ENCODE results near the gene TEX101.
"Not testable (repeated sequence)": the region's sequence is repeated elsewhere in the genome, so short reads cannot be mapped to it uniquely, and the experiment has no call there.

TEX101 gene

DNA sequence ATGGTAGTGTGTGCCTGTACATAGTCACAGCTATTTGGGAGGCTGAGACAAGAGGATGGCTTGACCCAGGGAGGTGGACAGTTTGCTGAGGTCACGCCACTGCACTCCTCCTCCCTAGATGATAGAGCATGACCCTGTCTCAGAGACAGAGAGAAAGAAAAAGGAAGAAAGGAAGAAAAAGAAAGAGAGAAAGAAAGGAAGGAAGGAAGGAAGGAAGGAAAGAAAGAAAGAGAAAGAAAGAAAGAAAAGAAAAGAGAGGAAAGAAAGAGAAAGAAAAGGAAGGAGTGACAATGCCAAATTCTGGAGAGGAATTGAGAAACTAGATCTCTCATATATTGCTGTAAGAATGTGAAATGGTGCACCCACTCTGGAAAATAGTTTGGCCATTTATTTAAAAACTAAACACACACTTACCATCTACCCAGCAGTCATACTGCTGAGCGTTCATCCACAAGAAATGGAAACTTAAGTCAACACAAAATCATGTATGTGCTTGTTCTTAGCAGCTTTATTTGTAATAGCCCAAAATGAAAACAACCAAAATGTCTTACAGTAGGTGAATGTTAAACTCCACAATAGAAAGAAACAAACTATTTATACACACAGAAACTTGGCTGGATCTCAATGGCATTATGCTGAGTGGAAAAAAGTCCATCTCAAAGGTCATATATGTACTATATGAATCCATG is 7.5 kb downstream of the TEX101 start:
- no peak for FAIRE-seq

- peak; percentile 67 for FAIRE-seq
Observed at GRCh38 chr19:43422689-43423066, 8.0 kb downstream of the TEX101 start.

GRCh38 chr19:43423779-43424178 is 9.1 kb downstream of the TEX101 start:
- FAIRE-seq, result no peak

DNA sequence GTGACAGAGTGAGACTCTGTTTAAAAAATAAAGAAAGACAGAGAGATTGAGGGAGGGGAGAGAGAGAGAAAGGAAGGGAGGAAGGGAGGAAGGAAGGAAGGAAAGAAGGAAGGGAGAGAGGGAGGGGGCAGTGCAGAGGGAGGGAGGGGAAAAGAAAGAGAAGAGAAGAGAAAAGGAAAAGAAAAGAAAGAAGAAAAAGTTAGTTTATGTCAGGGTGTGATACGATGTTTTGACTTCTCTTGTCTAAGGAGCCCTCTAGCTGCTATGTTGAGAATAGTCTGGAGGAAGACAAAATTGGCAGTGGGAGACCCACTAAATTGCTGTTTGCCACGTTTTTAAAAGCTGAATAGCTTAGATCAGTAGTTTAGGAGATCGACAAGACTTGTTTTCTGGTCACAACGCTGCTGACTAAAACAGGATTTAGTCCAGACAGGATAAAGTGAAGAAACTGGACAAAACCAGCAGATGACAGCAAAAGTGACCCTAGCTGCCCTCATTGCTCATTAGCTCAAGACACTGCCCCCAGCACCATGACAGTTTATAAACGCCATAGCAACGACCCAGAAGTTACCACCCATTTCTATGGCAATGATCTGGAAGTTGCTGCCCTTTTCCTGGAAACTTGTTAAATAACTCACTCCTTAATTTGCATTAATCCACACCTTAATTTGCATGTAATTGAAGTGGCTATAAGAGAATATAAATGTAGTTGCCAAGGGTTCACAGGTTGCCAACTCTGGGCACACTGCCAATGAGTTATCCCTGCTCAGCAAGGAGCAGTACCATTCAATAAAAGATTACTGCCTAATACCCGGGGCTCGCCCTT is 11.1 kb downstream of the TEX101 start:
- peak; percentile 97 for FAIRE-seq

DNA sequence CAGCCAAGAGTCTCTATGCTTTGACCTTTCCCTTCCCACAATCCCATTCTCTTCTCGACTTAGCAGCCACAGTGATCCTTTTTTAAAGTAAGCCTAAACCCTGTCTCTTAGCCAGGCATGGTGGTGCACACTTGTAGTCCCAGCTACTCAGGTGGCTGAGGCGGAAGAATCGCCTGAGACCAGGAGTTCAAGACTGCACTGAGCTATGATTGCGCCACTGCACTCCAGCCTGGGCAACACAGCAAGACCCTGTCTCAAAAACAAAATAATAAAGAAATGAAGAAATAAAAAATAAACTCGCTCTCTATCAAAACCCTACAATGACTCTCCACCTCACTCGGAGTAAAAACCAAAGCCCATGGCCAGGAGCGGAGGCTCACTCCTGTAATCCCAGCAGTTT is 14.7 kb downstream of the TEX101 start:
- no peak for FAIRE-seq

DNA sequence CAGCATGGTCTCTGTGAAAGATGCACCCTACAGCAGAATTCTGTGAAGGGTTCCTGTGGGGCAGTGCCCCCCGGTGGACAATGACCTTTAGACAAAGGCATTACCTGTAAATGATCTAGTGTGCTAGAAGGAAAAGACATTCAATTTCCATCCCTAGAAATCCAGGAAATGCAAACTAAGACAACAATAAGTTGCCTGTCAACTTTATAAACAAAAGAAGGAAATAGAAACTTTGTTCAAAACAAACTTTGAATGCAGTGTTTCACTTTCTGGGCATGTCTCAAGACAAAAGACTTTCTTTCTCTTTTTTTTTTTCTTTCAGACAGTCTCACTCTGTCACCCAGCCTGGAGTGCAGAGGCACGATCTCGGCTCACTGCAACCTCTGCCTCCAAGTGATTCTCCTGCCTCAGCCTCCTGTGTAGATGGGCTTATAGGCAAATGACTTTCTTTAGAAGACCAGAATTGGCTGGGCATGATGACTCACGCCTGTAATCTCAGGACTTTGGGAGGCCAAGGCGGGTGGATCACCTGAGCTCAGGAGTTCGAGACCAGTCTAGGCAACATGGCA is 15.5 kb downstream of the TEX101 start:
- FAIRE-seq, result peak; percentile 88

GRCh38 chr19:43430976-43431375 is 16.3 kb downstream of the TEX101 start:
- FAIRE-seq, result no peak

DNA sequence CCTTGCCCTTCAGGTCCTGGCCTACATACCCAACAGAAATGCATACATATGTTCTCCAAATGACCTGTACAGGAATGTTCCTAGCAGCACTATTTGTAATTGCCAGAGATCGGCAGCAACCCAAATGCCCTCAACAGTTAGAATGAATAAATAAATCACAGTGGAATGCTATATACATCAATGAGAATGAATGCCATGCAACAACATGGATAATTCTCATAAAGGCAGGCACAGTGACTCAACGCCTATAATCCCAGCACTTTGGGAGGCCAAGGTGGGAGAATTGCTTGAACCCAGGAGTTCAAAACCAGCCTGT is 18.6 kb downstream of the TEX101 start:
- no peak for FAIRE-seq

DNA sequence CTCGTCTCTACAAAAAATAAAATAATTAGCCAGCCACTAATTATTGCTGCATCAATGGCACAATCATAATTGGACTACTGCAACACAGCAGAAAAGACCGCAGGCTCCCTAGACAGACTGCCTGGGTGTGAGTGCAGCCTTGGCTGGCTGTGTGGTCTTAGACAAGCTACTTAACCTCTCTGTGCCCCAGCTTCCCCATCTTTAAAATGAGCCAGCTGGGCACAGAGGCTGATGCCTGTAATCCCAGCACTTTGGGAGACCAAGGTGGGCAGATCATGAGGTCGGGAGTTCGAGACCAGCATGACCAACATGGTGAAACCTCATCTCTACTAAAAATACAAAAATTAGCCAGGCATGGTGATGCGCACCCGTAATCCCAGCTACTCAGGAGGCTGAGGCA is 19.0 kb downstream of the TEX101 start:
- FAIRE-seq, result no peak

- no peak for FAIRE-seq
Observed at GRCh38 chr19:43435775-43436174, 21.1 kb downstream of the TEX101 start.

GRCh38 chr19:43437284-43437683 is 22.6 kb downstream of the TEX101 start:
- not testable (repeated sequence) for FAIRE-seq

- FAIRE-seq, result no peak
Observed at GRCh38 chr19:43437712-43438111, 23.0 kb downstream of the TEX101 start.

DNA sequence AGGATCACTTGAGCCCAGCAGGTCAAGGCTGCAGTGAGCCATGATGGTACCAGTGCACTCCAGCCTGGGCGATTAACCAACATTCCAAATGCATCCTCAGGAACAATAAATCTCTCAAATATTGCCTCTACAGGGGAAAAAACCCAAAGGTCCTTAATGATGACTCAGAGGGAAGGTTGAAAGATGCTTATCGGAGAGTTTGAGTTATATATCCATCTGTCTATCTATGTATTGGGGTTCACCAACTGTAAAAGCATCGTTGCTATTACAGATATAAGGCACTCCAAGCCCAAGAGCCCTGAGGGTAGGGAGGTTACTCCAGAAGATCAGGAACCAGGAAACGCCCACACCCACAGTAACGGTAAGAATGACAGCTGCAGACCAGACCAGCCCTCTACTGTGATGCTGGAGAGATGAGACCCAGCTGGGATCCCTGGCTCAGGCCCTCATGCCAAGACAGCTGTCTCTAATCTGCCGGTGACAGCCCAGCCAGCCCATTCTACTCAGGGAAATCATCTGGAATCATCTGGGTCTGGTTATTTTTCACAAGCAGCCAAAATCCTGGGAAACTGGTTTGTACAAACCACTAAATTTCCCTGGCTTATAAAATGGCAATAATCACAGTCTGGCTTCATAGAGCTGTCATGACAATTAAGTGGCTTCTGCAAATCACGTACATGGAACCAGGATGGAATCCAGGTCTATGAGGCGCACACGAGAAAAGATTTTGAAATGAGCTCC is 23.8 kb downstream of the TEX101 start:
- no peak for FAIRE-seq

DNA sequence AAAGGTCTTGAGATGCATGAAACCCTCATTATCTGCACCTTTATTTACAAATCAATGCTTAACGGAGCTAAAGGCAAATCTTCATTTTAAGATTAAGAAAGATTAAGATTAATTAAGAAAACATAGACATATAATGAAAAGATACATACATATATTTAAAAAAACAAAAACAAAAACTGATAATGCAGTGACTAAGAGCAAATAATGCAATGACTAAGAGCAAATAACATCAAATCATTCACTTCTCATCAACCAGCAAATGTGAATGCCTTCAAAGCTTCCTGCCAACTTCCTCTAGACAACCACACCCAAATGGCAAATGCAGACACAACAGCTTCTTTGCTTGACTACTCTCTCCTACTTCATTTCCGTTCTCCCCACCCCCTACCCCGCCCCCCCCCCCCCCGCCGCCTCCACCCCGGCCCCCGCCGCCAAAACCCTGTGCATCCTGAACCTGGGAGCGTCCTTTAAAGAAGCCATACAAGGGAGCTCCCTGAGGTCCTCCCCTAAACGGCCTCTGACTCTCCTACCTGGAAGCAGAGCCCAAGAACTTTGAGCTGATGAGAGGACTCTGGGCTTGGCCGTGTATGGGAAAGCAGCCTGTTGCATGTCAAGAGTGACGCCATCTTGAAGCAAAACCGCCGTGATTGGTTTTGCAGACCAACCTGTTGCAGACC is 24.5 kb downstream of the TEX101 start:
- no peak for FAIRE-seq

DNA sequence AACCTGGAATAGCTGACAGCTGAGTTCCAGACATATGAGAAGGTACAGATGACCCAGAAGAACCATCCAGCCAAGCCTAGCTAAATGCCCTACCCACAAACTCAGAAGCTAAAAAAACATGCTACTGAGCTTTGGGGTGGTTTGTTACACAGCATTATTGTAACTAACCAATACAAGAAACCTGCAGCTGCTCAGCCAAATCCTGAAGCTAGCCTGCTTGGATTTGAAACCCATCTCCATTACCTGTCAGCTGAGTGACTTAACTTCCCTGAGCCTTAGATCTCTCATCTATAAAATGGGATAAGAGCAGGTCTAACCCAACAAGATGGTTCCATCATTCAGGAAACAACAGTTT is 25.0 kb downstream of the TEX101 start:
- FAIRE-seq, result no peak

DNA sequence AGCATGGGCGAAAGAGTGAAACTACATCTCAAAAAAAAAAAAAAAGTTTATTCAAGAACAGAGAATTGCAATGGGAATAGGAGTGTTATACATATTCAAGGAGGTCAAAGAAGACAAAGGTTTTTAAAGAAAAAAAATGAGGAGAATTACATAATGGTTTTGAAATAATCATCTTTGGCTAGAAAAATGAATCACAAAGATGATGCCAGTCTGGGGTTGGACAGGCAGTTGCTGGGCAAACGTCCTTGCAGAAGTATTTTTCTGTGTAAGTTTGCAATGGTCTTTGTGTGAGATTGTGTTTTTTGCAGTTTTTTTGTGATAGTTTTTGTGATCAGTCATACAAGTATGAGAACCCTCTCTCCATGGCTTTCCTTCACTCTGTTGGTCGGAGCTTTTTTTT is 27.0 kb downstream of the TEX101 start:
- FAIRE-seq, result no peak

DNA sequence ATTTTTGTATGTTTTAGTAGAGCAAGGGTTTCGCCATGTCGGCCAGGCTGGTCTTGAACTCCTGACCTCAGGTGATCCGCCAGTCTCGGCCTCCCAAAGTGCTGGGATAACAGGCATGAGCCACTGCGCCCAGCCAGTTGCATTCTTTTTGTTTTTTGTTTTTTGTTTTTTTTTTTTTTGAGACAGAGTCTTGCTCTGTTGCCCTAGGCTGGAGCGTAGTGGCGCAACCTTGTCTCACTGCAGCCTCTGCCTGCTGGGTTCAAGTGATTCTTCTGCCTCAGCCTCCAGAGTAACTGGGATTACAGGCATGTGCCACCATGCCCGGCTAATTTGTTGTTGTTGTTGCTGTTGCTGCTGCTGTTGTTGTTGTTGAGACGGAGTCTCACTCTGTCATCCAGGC is 29.4 kb downstream of the TEX101 start:
- not testable (repeated sequence) for FAIRE-seq

- FAIRE-seq, result no peak
Observed at GRCh38 chr19:43444531-43445287, 30.0 kb downstream of the TEX101 start.

GRCh38 chr19:43445426-43445825 is 30.7 kb downstream of the TEX101 start:
- FAIRE-seq, result no peak

DNA sequence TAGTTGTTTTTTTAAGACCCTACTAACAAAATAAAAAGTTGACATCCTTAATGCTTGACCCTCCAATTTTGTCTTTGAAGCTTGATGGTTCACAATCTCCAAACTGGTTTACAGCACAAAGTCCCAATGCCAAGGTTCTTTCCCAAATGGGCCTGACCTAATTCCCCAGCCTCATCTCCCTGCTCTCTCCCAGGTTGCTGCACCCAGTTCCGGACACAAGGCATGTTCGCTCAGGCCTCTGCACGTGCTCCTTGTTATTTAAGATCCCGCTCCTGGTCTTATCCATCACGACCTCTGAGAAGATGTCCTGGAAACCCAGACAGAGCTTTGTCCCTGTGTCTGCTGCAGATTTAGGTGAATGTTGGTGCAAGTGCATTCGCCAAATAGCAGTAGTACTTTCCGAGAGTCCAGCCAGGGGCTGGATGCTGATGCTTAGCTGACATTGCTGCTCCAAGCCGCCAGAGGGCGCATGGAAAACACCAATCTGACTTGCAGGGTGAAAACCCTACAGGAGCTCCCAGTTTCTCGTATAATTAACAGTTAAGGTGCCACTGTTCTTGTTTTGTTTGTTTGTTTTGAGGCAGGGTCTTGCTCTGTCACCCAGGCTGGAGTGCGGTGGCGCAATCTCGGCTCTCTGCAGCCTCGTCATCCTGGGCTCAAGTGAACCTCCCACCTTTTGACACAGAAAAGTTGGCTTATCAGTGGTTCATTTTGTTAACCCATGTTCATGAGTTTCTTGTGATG is 32.2 kb downstream of the TEX101 start:
- FAIRE-seq, result peak; percentile 91

DNA sequence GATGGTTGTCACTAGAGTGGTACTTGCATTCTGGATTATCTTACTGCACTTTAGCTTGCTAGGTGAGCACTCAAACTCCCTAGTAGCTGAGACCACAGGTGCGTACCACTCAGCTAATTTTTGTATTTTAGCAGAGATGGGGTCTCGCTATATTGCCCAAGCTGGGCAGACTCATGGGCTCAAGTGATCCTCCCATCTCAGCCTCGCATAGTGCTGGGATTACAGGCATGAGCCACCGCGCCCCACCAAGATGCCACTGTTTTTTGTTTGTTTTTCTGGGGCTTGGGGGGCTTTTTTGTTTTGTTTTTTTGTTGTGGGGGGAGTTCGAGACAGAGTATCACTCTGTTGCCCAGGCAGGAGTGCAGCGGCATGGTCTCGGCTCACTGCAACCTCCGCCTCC is 33.0 kb downstream of the TEX101 start:
- no peak for FAIRE-seq

Measured in G401.6 (cell line).